Ovary (tissue), 9 donors: ENCODE data around the gene MCM5. TPM values are rescaled to one million over a fixed set of nuclear protein-coding genes. Genes with fewer than 3 reads are reported as not detected.
A peak's percentile ranks its signal among the peaks of the same experiment; 100 is the strongest.

Source experiments
- DNase-seq, 5 donors: peaks; one replicate each; pipeline ENCODE4 v3.0.0-alpha.2; 2019 to 2020
- H3K27ac ChIP-seq, 2 donors: fragments of 200-600 bp; one replicate each; pipeline versions ENCODE4 v1.5.1 to v1.8.0; 2019 to 2022
- H3K27me3 ChIP-seq: fragments of 200-600 bp; one replicate; pipeline ENCODE4 v1.8.0; 2022
- H3K36me3 ChIP-seq: fragments of 200-600 bp; sonication (generic); one replicate; pipeline ENCODE4 v1.5.1; 2019
- H3K4me1 ChIP-seq: one replicate; pipeline ENCODE4 v1.8.1; 2013; ENCODE audit warnings: mild to moderate bottlenecking, moderate library complexity; ENCODE audit not compliant: insufficient read depth
- H3K4me3 ChIP-seq: fragments of 200-600 bp; sonication (generic); one replicate; pipeline ENCODE4 v1.5.1; 2017
- H3K9me3 ChIP-seq, 2 donors: fragments of 200-600 bp in 1 of 2; sonication (generic) in 1 of 2; one replicate each; pipeline versions ENCODE4 v1.5.1 to v1.8.1; 2013 to 2019; ENCODE audit warnings: mild to moderate bottlenecking in 1 of 2, moderate library complexity in 1 of 2
- EP300 ChIP-seq: sonication (generic); formaldehyde crosslinking; IDR thresholded peaks from one replicate; pipeline ENCODE4 v1.6.1; 2017; ENCODE audit warnings: antibody characterized with exemption
- POLR2A ChIP-seq: fragments of 450-650 bp; IDR thresholded peaks from one replicate; pipeline ENCODE4 v1.6.1; 2017; ENCODE audit warnings: antibody characterized with exemption, mild to moderate bottlenecking, moderate library complexity
- WGBS, 3 donors: extraction: QIAGEN DNeasy Blood & Tissue Kit in 1 of 3; methylation state at CpG; one replicate each; pipeline versions ENCODE4 v1.1.5 to v1.1.7; 2013 to 2017; 5-methylcytosine and 5-hydroxymethylcytosine counted together
- intact Hi-C, 4 donors: fragments of 100-400 bp; cut with DNase I; formaldehyde crosslinking; loops; one replicate each; pipeline versions ENCODE4 v1.11.0 to v1.15.1; 2022 to 2023
- polyA plus RNA-seq, 2 donors: library from polyadenylated mRNA; stranded (reverse); fragments of 200-250 nt in 1 of 2; fragments of 350-450 nt in 1 of 2; fragmentation: Illumina TruSeq in 1 of 2; extraction: RNeasy Lipid Tissue Mini Kit (QIAGEN cat#74804) in 1 of 2; gene quantifications; one replicate each; pipeline ENCODE4 v1.2.3, GENCODE V29; 2013 to 2014
- total RNA-seq, 7 donors: library from RNA; depleted of rRNA in 2 of 7; stranded (reverse); fragments of >200 nt in 2 of 7; fragmentation: NEBNext Ultra II Directional in 3 of 7; extraction: Animal tissue kit (Norgen Biotek cat#: 25700) in 3 of 7; gene quantifications; one replicate each; pipeline versions ENCODE4 v1.1.0 to v1.2.4, GENCODE V29; 2016 to 2023
- TF ChIP-seq, protein P1 (sequence below), 3 donors: fragments of 450-650 bp in 2 of 3; fragments of 200-600 bp in 1 of 3; IDR thresholded peaks; one replicate each; pipeline versions ENCODE4 v1.5.1 to v1.8.0; 2016 to 2022; ENCODE audit warnings: antibody characterized with exemption in 3 of 3, mild to moderate bottlenecking in 1 of 3
- donor health status: DM: no; HTN: no; CAD: no; lungs with moderate emphysema.
- donor health status: DM: no; HTN: no; CAD: no.
- donor health status: Bipolar disorder and iron deficiency.
- donor health status: DM: yes; HTN: yes; CAD: no.
- donor health status: DM: no; HTN: no; CAD: no.
- donor health status: DM: yes; HTN: yes; CAD: no.

MCM5 gene
- total and polyA plus RNA-seq, 9 donors, result 6.6 to 42.5 (median 39.1) TPM

GRCh38 chr22:35443790-35444684 is 44.1 kb downstream of the MCM5 start:
- intact Hi-C loops, result loop anchor here in 1 of 4 donors (5.0 kb wide), 1 partner anchor 133 kb away; no protein-coding TSS in a partner anchor

GRCh38 chr22:35444685-35445399 is 44.9 kb downstream of the MCM5 start:
- no peak for DNase-seq
- Histone ChIP-seq H3K4me1 (no peaks in the 10 kb centered on the region), H3K27ac (no peak overlapping the region), H3K36me3 (no peaks in the 10 kb centered on the region), H3K27me3 (no peaks in the 10 kb centered on the region), H3K4me3 (no peak overlapping the region), H3K9me3 (no peaks in the 10 kb centered on the region)
- TF ChIP-seq, protein P1, sequence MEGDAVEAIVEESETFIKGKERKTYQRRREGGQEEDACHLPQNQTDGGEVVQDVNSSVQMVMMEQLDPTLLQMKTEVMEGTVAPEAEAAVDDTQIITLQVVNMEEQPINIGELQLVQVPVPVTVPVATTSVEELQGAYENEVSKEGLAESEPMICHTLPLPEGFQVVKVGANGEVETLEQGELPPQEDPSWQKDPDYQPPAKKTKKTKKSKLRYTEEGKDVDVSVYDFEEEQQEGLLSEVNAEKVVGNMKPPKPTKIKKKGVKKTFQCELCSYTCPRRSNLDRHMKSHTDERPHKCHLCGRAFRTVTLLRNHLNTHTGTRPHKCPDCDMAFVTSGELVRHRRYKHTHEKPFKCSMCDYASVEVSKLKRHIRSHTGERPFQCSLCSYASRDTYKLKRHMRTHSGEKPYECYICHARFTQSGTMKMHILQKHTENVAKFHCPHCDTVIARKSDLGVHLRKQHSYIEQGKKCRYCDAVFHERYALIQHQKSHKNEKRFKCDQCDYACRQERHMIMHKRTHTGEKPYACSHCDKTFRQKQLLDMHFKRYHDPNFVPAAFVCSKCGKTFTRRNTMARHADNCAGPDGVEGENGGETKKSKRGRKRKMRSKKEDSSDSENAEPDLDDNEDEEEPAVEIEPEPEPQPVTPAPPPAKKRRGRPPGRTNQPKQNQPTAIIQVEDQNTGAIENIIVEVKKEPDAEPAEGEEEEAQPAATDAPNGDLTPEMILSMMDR (IDR thresholded peaks at IDR 0.05), result no peak
- no peak for TF ChIP-seq POLR2A
- no peak for TF ChIP-seq EP300
- 91 to 93% (median 92%) methylated on average over 13 of the region's 13 CpGs for WGBS, 3 donors
- intact Hi-C loops, result loop anchor here in 1 of 4 donors (5.0 kb wide), 1 partner anchor 132 kb away; no protein-coding TSS in a partner anchor

More at GRCh38 chr22:35443790-35444684, 44.1 kb downstream of the MCM5 start:
- H3K27ac ChIP-seq, result no peak overlapping the region
- no peaks in the 10 kb centered on the region for H3K36me3 ChIP-seq
- no peak overlapping the region for H3K4me3 ChIP-seq
- 74 to 80% (median 79%) methylated on average over 11 of the region's 11 CpGs for WGBS, 3 donors
- no peaks in the 10 kb centered on the region for H3K9me3 ChIP-seq
- TF ChIP-seq, protein P1 (IDR thresholded peaks at IDR 0.05), result no peak
- no peak for TF ChIP-seq POLR2A
- TF ChIP-seq EP300, result no peak
- no peaks in the 10 kb centered on the region for H3K4me1 ChIP-seq
- DNase-seq, result no peak
- H3K27me3 ChIP-seq, result no peaks in the 10 kb centered on the region

DNA sequence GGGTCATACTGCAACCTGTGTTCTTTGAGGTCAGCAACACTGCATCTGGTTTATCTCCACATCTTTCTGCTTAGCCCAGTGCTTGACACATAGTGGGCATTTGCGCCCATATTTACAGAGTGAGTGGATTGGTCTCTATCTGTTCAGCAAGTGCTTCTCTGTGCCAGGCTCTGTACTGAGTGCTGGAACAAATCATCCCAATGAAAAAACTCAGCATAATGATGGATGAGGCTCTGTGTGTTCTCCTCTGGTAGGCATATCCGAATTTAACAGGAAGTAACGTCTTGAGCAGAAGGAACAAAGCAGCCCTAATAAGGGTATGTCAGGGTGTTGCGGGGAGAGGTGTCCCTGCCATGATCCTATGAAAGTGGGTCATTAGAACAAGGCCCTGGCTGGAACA is 46.0 kb downstream of the MCM5 start:
- DNase-seq, result no peak
- Histone ChIP-seq H3K4me1 (no peaks in the 10 kb centered on the region), H3K9me3 (no peaks in the 10 kb centered on the region), H3K36me3 (no peaks in the 10 kb centered on the region), H3K4me3 (no peak overlapping the region), H3K27me3 (no peaks in the 10 kb centered on the region), H3K27ac (no peak overlapping the region)
- WGBS, 3 donors, result 60 to 72% (median 69%) methylated on average over 4 of the region's 4 CpGs
- TF ChIP-seq, protein P1 (IDR thresholded peaks at IDR 0.05), result no peak
- TF ChIP-seq POLR2A, result no peak
- TF ChIP-seq EP300, result no peak
- intact Hi-C loops, result no loop called here

DNA sequence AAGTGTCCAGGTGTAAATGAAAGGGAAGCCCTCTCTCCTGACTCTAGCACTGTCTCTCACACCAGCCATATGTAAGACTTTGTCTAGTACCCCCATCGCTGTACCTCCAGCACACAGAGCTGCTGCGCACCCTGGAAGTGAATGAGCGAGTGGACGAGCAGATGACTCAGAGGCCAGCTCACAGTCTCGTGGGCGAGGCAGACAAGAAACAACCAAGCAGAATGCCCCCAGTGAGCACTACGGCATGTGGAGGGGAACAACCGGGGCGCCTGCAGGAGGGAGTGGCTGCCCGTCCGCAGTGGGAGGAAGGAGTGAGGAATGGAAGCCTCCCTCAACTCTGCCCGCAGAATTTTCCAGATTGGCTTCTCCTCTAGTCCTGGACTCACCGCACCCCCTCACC is 46.4 kb downstream of the MCM5 start:
- peak in 1 of 5 donors; percentile 58 for DNase-seq
- no peaks in the 10 kb centered on the region for H3K9me3 ChIP-seq
- no peak overlapping the region for H3K27ac ChIP-seq
- H3K36me3 ChIP-seq, result no peaks in the 10 kb centered on the region
- intact Hi-C loops, result no loop called here
- 69 to 75% (median 72%) methylated on average over 13 of the region's 13 CpGs for WGBS, 3 donors
- no peak overlapping the region for H3K4me3 ChIP-seq
- TF ChIP-seq, protein P1 (IDR thresholded peaks at IDR 0.05), result no peak
- TF ChIP-seq POLR2A, result no peak
- TF ChIP-seq EP300, result no peak
- H3K27me3 ChIP-seq, result no peaks in the 10 kb centered on the region
- no peaks in the 10 kb centered on the region for H3K4me1 ChIP-seq
